Stimulated activated CD8-positive, alpha-beta memory T cell treated with anti-CD3 and anti-CD28 coated beads, Interleukin-12 subunit alpha, Interleukin-12 subunit beta, amount 100 ng/mL, for 4 hours (primary cell): Measurements from ENCODE around the gene FGD2.

Experiments used
- DNase-seq: peaks from one replicate; pipeline ENCODE4 v3.0.0-alpha.2; 2020; ENCODE audit warnings: low read depth

The FGD2 gene

GRCh38 chr6:37005061-37005810, at the start of gene FGD2:
FGD2 (plus strand) TSS chr6:37005655; CDS start chr6:37005818, 163 bp downstream.
- no peak for DNase-seq

- no peak for DNase-seq
These were observed 49.6 kb upstream of the FGD2 start for GRCh38 chr6:36955671-36956445.

- DNase-seq: no peak
These were observed 49.0 kb upstream of the FGD2 start for GRCh38 chr6:36956446-36956820.

- no peak for DNase-seq
These were observed 47.6 kb upstream of the FGD2 start for GRCh38 chr6:36957773-36958271.

GRCh38 chr6:36958775-36959554, 46.5 kb upstream of the FGD2 start:
- no peak for DNase-seq

GRCh38 chr6:36959555-36960250, 45.8 kb upstream of the FGD2 start:
- no peak for DNase-seq

GRCh38 chr6:36961441-36962435, 43.7 kb upstream of the FGD2 start:
- no peak for DNase-seq

GRCh38 chr6:36962874-36963273, 42.6 kb upstream of the FGD2 start:
- DNase-seq: peak; percentile 32

- no peak for DNase-seq
These were observed 41.8 kb upstream of the FGD2 start for GRCh38 chr6:36963451-36964290.

GRCh38 chr6:36964349-36964748, 41.1 kb upstream of the FGD2 start:
- no peak for DNase-seq

- DNase-seq: no peak
These were observed 40.5 kb upstream of the FGD2 start for GRCh38 chr6:36964908-36965307.

GRCh38 chr6:36967301-36967700, 38.2 kb upstream of the FGD2 start:
- no peak for DNase-seq

- DNase-seq: no peak
These were observed 37.7 kb upstream of the FGD2 start for GRCh38 chr6:36967757-36968156.

- no peak for DNase-seq
These were observed 37.0 kb upstream of the FGD2 start for GRCh38 chr6:36968266-36968977.

- DNase-seq: no peak
These were observed 36.2 kb upstream of the FGD2 start for GRCh38 chr6:36969240-36969691.

- DNase-seq: no peak
These were observed 35.2 kb upstream of the FGD2 start for GRCh38 chr6:36969988-36970891.

GRCh38 chr6:36970892-36971842, 34.3 kb upstream of the FGD2 start:
- DNase-seq: no peak
